ENCODE data around the gene MOCS2. TPM values are rescaled to one million over a fixed set of nuclear protein-coding genes. Genes with fewer than 3 reads are reported as not detected.

The MOCS2 gene
- total and polyA plus RNA-seq, 5 donors from 2014 or later = 14.1 to 44.7 (median 35.6) TPM

DNA sequence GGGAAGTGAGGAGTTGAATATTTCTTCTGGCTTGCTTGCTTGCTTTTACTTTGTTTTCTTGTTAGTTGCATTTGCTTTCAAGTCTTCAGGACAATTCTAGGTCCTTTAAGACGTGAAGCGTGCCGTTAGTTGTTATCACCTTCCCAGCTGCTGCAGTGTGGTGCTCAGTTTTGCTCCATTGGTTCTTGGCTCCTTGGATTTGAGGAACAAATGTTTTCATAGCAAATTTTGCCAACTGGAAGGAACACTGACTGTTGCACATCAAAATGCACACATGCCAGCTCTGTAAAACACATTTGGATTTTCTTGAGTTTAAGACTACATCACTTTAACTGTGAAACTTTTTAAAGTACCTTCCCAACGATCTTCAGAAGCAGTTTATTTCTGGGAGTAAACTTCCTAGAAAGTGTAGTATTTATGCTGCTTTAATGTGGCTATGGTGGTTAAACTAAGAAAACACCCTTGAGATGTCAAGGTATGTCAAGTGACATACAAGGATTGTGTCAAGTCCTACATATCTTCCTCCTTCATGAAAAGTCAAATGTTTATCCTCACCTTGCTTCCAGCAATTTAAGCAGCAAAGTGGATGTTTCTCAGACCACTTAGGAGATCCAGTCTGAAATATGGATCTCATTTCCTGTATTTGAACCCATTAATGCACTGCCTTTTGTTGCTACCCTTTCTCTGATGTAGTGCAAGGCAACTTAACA is 24.9 kb downstream of the MOCS2 start:
- H3K27me3 Mint-ChIP-seq = peaks cover 12% of the 10 kb centered on the region
- Histone ChIP-seq H3K36me3 (ENCODE audit: control insufficient read depth, insufficient read depth, low read length) (no peaks in the 10 kb centered on the region), H3K4me3 (ENCODE audit: low read depth, low read length) (no peak overlapping the region), H3K4me1 (ENCODE audit: control insufficient read depth, insufficient read depth, low read length, poor library complexity, severe bottlenecking) (peaks cover 3% of the 10 kb centered on the region), H3K27ac (ENCODE audit: insufficient read depth, low read length, poor library complexity, severe bottlenecking) (no peak overlapping the region), H3K27me3 (ENCODE audit: control insufficient read depth, insufficient read depth, low read length) (peaks cover 2% of the 10 kb centered on the region), H3K9me3 (ENCODE audit: control insufficient read depth in 2 of 2, low read length in 2 of 2) (no peaks in the 10 kb centered on the region)
- peaks cover 7 to 14% (median 13%) of the 10 kb centered on the region in 4 donors for H3K4me1 Mint-ChIP-seq
- ATAC-seq (ENCODE audit: low read depth in 2 of 2) (no peak), DNase-seq (no peak)
- no peak overlapping the region for H3K27ac Mint-ChIP-seq
- H3K4me3 Mint-ChIP-seq = no peak overlapping the region
- H3K36me3 Mint-ChIP-seq = no peaks in the 10 kb centered on the region
- H3K9me3 Mint-ChIP-seq = peaks cover 0 to 3% (median 0%) of the 10 kb centered on the region in 7 donors

DNA sequence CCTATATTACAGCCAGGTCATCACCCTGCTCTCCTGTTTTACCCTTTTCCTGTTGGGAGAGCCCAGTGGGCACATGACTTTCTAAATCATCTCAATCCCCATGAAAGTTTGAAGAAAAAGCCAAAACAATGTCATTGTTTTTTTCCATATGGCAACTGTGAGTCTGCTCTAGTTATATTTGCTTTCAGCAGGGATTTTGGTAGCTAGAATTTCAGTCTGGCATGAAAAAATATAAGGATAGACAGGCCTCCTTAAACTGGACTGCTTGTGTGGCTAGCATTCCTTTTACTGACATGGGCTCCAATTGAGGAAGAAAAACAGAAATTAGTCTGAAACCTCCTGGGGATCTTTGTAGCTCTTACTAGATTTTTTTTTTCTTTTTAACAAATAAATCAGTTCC is 25.6 kb downstream of the MOCS2 start:
- Histone ChIP-seq H3K4me3 (ENCODE audit: low read depth, low read length) (no peak overlapping the region), H3K9me3 (ENCODE audit: control insufficient read depth in 2 of 2, low read length in 2 of 2) (no peaks in the 10 kb centered on the region), H3K27ac (ENCODE audit: insufficient read depth, low read length, poor library complexity, severe bottlenecking) (no peak overlapping the region), H3K36me3 (ENCODE audit: control insufficient read depth, insufficient read depth, low read length) (no peaks in the 10 kb centered on the region), H3K4me1 (ENCODE audit: control insufficient read depth, insufficient read depth, low read length, poor library complexity, severe bottlenecking) (no peaks in the 10 kb centered on the region), H3K27me3 (ENCODE audit: control insufficient read depth, insufficient read depth, low read length) (peaks cover 2% of the 10 kb centered on the region)
- Mint-ChIP-seq H3K9me3 (peaks cover 0 to 3% (median 0%) of the 10 kb centered on the region in 7 donors), H3K36me3 (no peaks in the 10 kb centered on the region), H3K4me3 (peak overlapping the region in 1 of 4 donors; percentile 43), H3K27ac (no peak overlapping the region), H3K4me1 (peaks cover 2 to 7% (median 5%) of the 10 kb centered on the region in 4 donors), H3K27me3 (peaks cover 15% of the 10 kb centered on the region)
- no peak for ATAC-seq (ENCODE audit: low read depth in 2 of 2)
- DNase-seq = no peak

- Mint-ChIP-seq H3K36me3 (no peaks in the 10 kb centered on the region), H3K27me3 (peaks cover 28% of the 10 kb centered on the region), H3K9me3 (peaks cover 0 to 5% (median 0%) of the 10 kb centered on the region in 7 donors), H3K27ac (no peak overlapping the region), H3K4me1 (peaks cover 2 to 7% (median 5%) of the 10 kb centered on the region in 4 donors), H3K4me3 (no peak overlapping the region)
- ATAC-seq (ENCODE audit: low read depth in 2 of 2) = peak in 1 of 2 donors; percentile 31
- no peak overlapping the region for H3K4me3 ChIP-seq (ENCODE audit: low read depth, low read length)
- peak in 1 of 3 donors; percentile 49 for DNase-seq
- no peaks in the 10 kb centered on the region for H3K4me1 ChIP-seq (ENCODE audit: control insufficient read depth, insufficient read depth, low read length, poor library complexity, severe bottlenecking)
- H3K27ac ChIP-seq (ENCODE audit: insufficient read depth, low read length, poor library complexity, severe bottlenecking) = no peak overlapping the region
- H3K36me3 ChIP-seq (ENCODE audit: control insufficient read depth, insufficient read depth, low read length) = no peaks in the 10 kb centered on the region
- no peaks in the 10 kb centered on the region for H3K9me3 ChIP-seq (ENCODE audit: control insufficient read depth in 2 of 2, low read length in 2 of 2)
- H3K27me3 ChIP-seq (ENCODE audit: control insufficient read depth, insufficient read depth, low read length) = peaks cover 7% of the 10 kb centered on the region
These were observed 29.3 kb downstream of the MOCS2 start for GRCh38 chr5:53080271-53080670.

DNA sequence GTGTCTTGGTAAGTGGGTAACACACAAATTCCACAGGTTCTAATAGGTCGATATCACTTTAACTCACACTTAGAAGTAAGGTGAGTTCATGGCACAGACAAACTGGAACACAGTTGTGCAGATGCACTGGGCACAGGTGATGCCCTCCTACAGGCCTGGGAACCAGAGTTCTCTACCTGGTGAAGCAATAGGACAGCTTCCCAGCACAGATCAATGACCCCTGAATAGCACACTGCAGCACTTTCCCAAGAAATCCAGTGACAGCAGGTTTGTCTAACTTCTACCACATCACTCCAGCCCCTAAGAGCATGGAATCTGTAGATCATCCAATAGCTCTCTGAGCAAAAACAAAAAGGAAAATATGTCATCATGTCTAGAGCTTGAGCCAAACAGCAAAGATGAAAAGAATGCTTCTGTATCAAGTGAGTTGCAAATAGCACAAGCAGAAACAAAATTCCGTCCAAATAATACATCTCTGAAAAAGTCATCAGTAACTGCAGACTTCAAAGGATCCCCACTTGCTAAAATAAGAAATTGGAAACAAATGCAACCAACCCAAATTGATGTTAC is 33.5 kb downstream of the MOCS2 start:
- Histone ChIP-seq H3K9me3 (ENCODE audit: control insufficient read depth in 2 of 2, low read length in 2 of 2) (no peaks in the 10 kb centered on the region), H3K27me3 (ENCODE audit: control insufficient read depth, insufficient read depth, low read length) (peaks cover 12% of the 10 kb centered on the region), H3K27ac (ENCODE audit: insufficient read depth, low read length, poor library complexity, severe bottlenecking) (no peak overlapping the region), H3K4me1 (ENCODE audit: control insufficient read depth, insufficient read depth, low read length, poor library complexity, severe bottlenecking) (no peaks in the 10 kb centered on the region), H3K4me3 (ENCODE audit: low read depth, low read length) (no peak overlapping the region), H3K36me3 (ENCODE audit: control insufficient read depth, insufficient read depth, low read length) (no peaks in the 10 kb centered on the region)
- DNase-seq (no peak), ATAC-seq (ENCODE audit: low read depth in 2 of 2) (no peak)
- peaks cover 0 to 4% (median 0%) of the 10 kb centered on the region in 7 donors for H3K9me3 Mint-ChIP-seq
- no peak overlapping the region for H3K4me3 Mint-ChIP-seq
- peaks cover 27% of the 10 kb centered on the region for H3K27me3 Mint-ChIP-seq
- no peaks in the 10 kb centered on the region for H3K36me3 Mint-ChIP-seq
- peaks cover 0 to 6% (median 0%) of the 10 kb centered on the region in 4 donors for H3K4me1 Mint-ChIP-seq
- H3K27ac Mint-ChIP-seq = no peak overlapping the region

GRCh38 chr5:53073348-53073747 is 36.2 kb downstream of the MOCS2 start:
- Histone ChIP-seq H3K27ac (ENCODE audit: insufficient read depth, low read length, poor library complexity, severe bottlenecking) (no peak overlapping the region), H3K9me3 (ENCODE audit: control insufficient read depth in 2 of 2, low read length in 2 of 2) (no peaks in the 10 kb centered on the region), H3K27me3 (ENCODE audit: control insufficient read depth, insufficient read depth, low read length) (peaks cover 14% of the 10 kb centered on the region), H3K36me3 (ENCODE audit: control insufficient read depth, insufficient read depth, low read length) (no peaks in the 10 kb centered on the region), H3K4me3 (ENCODE audit: low read depth, low read length) (no peak overlapping the region), H3K4me1 (ENCODE audit: control insufficient read depth, insufficient read depth, low read length, poor library complexity, severe bottlenecking) (no peaks in the 10 kb centered on the region)
- ATAC-seq (ENCODE audit: low read depth in 2 of 2) (no peak), DNase-seq (no peak)
- H3K4me3 Mint-ChIP-seq = no peak overlapping the region
- no peak overlapping the region for H3K27ac Mint-ChIP-seq
- H3K9me3 Mint-ChIP-seq = peaks cover 0 to 4% (median 0%) of the 10 kb centered on the region in 7 donors
- H3K36me3 Mint-ChIP-seq = no peaks in the 10 kb centered on the region
- H3K4me1 Mint-ChIP-seq = peaks cover 0 to 3% (median 0%) of the 10 kb centered on the region in 4 donors
- peaks cover 26% of the 10 kb centered on the region for H3K27me3 Mint-ChIP-seq

GRCh38 chr5:53071738-53072137 is 37.8 kb downstream of the MOCS2 start:
- H3K4me1 ChIP-seq (ENCODE audit: control insufficient read depth, insufficient read depth, low read length, poor library complexity, severe bottlenecking) = no peaks in the 10 kb centered on the region
- peaks cover 0 to 3% (median 0%) of the 10 kb centered on the region in 4 donors for H3K4me1 Mint-ChIP-seq
- H3K27ac Mint-ChIP-seq = no peak overlapping the region
- H3K27ac ChIP-seq (ENCODE audit: insufficient read depth, low read length, poor library complexity, severe bottlenecking) = no peak overlapping the region
- H3K4me3 ChIP-seq (ENCODE audit: low read depth, low read length) = no peak overlapping the region
- peaks cover 0 to 4% (median 0%) of the 10 kb centered on the region in 7 donors for H3K9me3 Mint-ChIP-seq
- H3K4me3 Mint-ChIP-seq = no peak overlapping the region
- no peaks in the 10 kb centered on the region for H3K36me3 ChIP-seq (ENCODE audit: control insufficient read depth, insufficient read depth, low read length)
- DNase-seq = no peak
- no peaks in the 10 kb centered on the region for H3K9me3 ChIP-seq (ENCODE audit: control insufficient read depth in 2 of 2, low read length in 2 of 2)
- peaks cover 16% of the 10 kb centered on the region for H3K27me3 Mint-ChIP-seq
- peaks cover 11% of the 10 kb centered on the region for H3K27me3 ChIP-seq (ENCODE audit: control insufficient read depth, insufficient read depth, low read length)
- ATAC-seq (ENCODE audit: low read depth in 2 of 2) = no peak
- no peaks in the 10 kb centered on the region for H3K36me3 Mint-ChIP-seq

DNA sequence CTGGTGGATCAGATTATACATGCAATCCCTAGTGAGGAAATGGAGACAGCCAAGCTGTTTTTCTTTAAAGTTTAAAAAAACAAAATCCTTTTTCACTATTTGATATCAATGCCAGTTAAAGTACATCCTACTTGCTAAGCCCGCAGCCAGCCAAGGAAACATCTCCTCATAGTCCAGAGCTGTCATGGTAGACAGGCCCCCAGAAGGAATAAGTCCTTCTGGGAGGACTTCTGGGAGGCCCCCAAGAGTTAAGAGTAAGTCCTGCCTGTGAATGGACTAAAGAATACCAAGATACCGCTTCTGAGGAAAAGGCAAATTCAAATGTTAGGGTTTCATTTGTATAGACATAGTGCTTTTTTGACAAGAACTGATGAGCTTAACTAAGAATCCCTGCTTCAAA is 38.3 kb downstream of the MOCS2 start:
- H3K4me3 Mint-ChIP-seq = no peak overlapping the region
- DNase-seq (no peak), ATAC-seq (ENCODE audit: low read depth in 2 of 2) (no peak)
- peaks cover 0 to 4% (median 0%) of the 10 kb centered on the region in 7 donors for H3K9me3 Mint-ChIP-seq
- no peaks in the 10 kb centered on the region for H3K36me3 Mint-ChIP-seq
- Histone ChIP-seq H3K27me3 (ENCODE audit: control insufficient read depth, insufficient read depth, low read length) (peaks cover 11% of the 10 kb centered on the region), H3K4me1 (ENCODE audit: control insufficient read depth, insufficient read depth, low read length, poor library complexity, severe bottlenecking) (no peaks in the 10 kb centered on the region), H3K9me3 (ENCODE audit: control insufficient read depth in 2 of 2, low read length in 2 of 2) (no peaks in the 10 kb centered on the region), H3K27ac (ENCODE audit: insufficient read depth, low read length, poor library complexity, severe bottlenecking) (no peak overlapping the region), H3K4me3 (ENCODE audit: low read depth, low read length) (no peak overlapping the region), H3K36me3 (ENCODE audit: control insufficient read depth, insufficient read depth, low read length) (no peaks in the 10 kb centered on the region)
- no peak overlapping the region for H3K27ac Mint-ChIP-seq
- peaks cover 14% of the 10 kb centered on the region for H3K27me3 Mint-ChIP-seq
- peaks cover 0 to 3% (median 0%) of the 10 kb centered on the region in 4 donors for H3K4me1 Mint-ChIP-seq

Data from CD4-positive, CD25-positive, alpha-beta regulatory T cell (primary cell).